NCI-H748 treated with DMSO at 0.1 percent for 48 hours (cell line): ENCODE data around the gene DGKQ.
"Not testable (repeated sequence)": the region's sequence is repeated elsewhere in the genome, so short reads cannot be mapped to it uniquely, and the experiment has no call there.

Source experiments
- DNase-seq: peaks from one replicate; lab custom pipeline; 2025; lab: John Stamatoyannopoulos, UW

DGKQ gene

GRCh38 chr4:949656-950055 is 23.7 kb downstream of the DGKQ start:
- no peak for DNase-seq

DNA sequence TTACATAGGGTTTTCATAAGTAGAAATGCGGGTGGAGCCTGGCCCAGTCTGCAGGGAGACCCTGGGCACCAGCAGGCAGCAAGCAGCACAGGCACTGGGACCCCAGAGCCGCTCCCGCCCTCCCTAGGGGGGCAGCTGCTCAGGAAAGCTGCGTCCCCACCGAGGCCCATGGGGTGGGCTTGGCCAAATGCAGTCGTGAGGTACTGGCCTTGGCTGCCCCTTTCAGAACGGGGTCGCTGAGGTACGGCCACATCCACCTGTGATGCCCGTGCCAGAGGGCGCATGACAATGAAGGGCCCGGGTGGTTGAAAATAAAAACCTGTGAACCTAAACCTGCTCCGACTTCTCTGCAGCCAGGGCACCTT is 24.5 kb downstream of the DGKQ start:
- DNase-seq, result no peak

- no peak for DNase-seq
Observed at GRCh38 chr4:948101-948935, 25.1 kb downstream of the DGKQ start.

- no peak for DNase-seq
Observed at GRCh38 chr4:947491-947971, 25.8 kb downstream of the DGKQ start.

DNA sequence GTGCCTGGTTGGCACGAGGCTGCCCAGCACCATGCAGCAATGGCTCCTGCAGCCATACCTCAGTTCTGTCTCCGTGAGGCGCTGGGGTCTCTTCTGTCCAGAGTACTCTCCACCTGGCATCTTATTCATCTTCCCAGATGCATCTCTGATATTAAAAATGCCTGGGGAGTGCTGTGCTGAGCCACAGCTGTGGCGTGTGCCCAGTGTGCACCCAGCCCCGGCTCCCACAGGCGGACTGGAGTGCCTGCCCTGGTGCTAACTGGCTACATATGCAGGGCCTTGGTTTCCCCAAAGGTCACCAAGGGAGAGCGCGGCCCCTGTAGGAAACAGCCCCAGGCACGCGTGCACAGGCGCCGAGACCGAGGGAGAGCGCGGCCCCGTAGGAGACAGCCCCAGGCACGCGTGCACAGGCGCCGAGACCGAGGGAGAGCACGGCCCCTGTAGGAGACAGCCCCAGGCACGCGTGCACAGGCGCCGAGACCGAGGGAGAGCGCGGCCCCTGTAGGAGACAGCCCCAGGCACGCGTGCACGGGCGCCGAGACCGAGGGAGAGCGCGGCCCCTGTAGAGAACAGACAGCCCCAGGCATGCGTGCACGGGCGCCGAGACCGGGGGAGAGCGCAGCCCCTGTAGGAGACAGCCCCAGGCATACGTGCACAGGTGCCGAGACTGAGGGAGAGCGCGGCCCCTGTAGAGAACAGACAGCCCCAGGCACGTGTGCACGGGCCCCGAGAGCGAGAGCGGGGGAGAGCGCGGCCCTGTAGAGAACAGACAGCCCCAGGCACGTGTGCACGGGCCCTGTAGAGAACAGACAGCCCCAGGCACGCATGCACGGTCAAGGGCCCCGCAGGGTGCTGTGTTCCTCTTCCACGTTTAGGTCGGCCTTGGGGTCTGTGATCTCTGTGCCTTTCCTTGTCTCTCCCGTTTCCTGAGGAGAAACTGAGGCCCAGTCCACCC is 26.6 kb downstream of the DGKQ start:
- DNase-seq, result no peak

- no peak for DNase-seq
Observed at GRCh38 chr4:946103-946450, 27.3 kb downstream of the DGKQ start.

DNA sequence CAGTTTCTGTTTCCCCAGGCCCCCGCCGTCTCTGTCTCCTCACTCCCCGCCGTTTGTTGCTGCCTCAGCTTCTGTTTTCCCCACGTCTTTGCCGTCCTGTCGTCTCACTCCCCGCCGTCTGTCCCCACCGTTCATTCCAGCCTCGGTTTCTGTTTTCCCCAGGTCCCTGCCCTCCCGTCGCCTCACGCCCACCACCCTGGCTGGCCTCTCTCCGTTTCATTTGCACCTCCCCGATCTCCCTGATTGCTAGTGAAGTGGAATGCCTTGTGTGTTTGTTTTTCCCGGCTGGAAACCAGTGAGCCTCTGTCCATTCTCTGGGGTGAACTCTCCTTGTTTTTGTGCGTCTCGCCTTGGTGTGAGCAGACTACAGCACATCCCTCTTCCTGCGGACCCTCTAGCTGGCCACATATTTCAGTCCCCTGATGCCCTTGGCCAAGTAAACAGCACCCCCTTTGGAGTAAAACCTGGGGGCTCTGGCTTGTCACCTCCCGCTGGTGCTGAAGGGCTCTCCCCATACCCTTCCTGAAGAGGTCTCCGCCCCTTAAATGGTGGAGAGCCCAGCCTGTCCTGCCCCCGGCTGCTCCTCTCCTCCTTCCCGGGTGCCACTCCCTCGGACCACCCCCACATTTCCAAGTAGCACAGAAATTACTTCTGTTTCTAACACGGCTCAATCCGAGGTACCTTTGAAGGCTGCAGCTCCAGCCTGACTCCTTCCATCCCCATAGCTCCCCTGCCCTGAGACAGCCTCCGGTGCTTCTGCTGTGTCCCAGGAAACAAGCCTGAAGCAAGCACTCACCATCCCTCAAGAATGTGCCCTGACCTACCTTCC is 27.9 kb downstream of the DGKQ start:
- no peak for DNase-seq

GRCh38 chr4:939508-939907 is 33.9 kb downstream of the DGKQ start:
- not testable (repeated sequence) for DNase-seq

DNA sequence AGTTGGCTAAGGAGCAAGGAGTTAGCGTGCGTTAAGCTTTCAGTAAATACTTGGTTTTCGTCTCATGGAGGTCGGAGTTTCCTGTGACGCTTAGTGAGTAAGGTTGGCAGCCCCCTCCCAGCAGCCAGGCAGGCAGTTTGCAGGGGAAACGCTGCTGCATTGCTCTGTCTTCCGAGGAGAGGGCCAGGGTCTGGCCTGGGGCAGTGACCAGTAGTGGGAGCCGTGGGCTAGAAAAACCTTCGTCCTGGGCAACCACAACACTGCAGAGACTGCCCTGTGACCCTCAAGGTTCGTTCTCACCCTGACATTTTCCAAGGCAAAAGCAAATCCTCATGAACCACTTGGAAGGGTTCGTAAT is 40.7 kb downstream of the DGKQ start:
- DNase-seq, result no peak

- peak; percentile 33 for DNase-seq
Observed at GRCh38 chr4:931960-932712, 41.2 kb downstream of the DGKQ start, which contains the start of the genes GAK and TMEM175. Gene GAK (minus strand): TSS chr4:932316. CDS start chr4:932187, 129 bp downstream. Gene TMEM175 (plus strand): TSS chr4:932460. CDS start chr4:947740, 15,280 bp downstream.

GRCh38 chr4:931194-931959 is 42.0 kb downstream of the DGKQ start:
- DNase-seq, result no peak

DNA sequence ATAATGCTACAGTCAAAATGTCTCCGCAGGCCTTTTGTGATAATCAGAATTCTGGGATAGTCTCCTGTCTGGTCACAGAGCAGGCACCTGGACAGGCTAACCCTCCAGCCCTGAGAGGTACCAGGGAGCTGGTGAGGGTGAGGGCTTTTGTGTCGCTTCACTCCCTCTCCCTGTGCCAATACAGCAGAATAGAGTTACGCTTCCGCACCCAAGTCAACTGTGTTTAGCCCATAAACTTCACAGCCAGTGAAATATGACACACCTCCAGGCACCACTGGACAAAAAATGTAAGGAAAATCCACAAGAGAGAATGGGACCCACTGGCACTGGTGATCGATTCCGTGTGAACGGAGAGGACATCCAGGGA is 42.6 kb downstream of the DGKQ start:
- DNase-seq, result no peak

DNA sequence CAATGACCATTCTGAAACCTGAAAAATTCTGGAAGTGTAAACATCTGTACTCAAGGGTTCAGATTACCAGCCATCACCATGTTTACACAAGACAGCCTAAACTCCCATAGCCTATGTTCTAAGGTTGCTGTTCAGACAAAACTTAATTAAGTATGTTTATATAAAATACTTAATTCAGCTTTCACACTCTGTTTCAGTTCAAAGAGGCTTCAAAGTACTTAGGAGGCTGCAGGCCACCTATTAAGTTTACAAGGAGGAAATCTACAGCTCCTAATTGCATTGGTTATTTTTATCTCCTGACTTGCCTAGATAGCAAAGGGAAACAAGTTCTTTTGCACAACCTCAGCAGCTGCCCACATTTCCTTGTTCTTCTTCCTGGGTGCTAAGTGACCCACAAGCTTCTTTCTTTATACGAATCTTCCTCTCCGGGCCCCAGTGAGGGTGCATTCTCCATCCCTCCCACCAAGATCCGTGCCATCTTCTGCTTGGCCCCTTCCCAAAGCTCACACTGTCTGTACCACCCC is 43.3 kb downstream of the DGKQ start:
- no peak for DNase-seq

DNA sequence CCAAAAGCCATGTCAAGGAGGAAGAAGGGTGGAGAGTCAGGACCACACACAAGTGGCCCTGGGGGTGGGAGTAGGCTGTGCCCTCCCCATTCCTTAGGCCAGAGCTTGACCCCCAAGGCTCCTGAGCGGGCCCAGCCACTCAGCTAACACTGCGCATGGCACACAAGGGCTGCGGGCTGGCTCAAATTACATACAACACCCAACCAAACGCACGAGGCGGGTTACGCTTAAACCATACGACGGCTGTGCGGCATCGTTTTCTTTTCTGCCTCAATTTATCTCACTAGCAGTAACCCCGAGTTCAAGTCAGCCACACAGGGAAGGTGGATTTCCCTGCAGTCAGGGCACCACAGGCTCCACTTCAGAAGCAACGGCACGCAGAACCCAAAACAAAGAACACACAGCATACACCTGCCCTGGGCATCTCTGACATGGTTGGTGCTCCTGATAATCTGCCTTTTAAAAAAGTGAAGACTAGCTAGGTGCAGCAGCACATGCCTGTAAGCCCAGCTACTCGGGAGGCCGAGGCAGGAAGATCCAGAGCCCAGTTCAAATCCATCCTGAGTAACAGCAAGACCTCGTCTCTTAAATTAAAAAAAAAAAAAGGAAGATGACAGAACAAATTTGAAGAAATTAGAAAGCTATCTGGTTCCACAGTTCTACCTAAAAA is 44.1 kb downstream of the DGKQ start:
- DNase-seq, result no peak

DNA sequence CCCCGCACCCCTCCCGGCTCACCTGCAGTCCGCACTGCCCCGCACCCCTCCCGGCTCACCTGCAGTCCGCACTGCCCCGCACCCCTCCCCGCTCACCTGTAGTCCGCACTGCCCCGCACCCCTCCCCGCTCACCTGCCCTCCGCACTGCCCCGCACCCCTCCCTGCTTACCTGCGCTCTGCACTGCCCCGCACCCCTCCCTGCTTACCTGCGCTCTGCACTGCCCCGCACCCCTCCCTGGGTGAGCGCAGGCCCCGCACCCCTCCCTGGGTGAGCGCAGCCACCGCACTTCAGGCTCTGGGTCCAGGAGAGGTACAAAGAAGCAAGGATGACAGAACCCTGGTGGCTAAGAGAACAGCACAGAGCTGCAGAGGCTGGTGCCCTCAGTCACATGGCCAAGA is 45.8 kb downstream of the DGKQ start:
- DNase-seq, result not testable (repeated sequence)

GRCh38 chr4:926538-926937 is 46.8 kb downstream of the DGKQ start:
- no peak for DNase-seq

- no peak for DNase-seq
Observed at GRCh38 chr4:925771-926500, 47.4 kb downstream of the DGKQ start.

- no peak for DNase-seq
Observed at GRCh38 chr4:925171-925570, 48.2 kb downstream of the DGKQ start.
